Kidney (tissue), 14 donors: ENCODE measurements around the gene LSM5. TPM values are rescaled to one million over a fixed set of nuclear protein-coding genes. Genes with fewer than 3 reads are reported as not detected.
"Not testable (repeated sequence)": the region's sequence is repeated elsewhere in the genome, so short reads cannot be mapped to it uniquely, and the experiment has no call there.

Source experiments
- DNase-seq, 5 donors: peaks; one replicate each; pipeline ENCODE4 v3.0.0-alpha.2; 2013 to 2020
- FAIRE-seq: peaks from 2 replicates; lab custom pipeline; 2012; peaks lifted over from hg19 to GRCh38; lab: Jason Lieb, UNC
- H3K27ac ChIP-seq, 2 donors: one replicate each; pipeline ENCODE4 v1.7.0; 2013; ENCODE audit warnings: low read depth in 2 of 2, low read length in 2 of 2, inconsistent platforms in 1 of 2
- H3K27me3 ChIP-seq: one replicate; pipeline ENCODE4 v1.7.1; 2013; ENCODE audit warnings: low read length, inconsistent platforms; ENCODE audit not compliant: control insufficient read depth, insufficient read depth
- H3K36me3 ChIP-seq, 3 donors: one replicate each; pipeline versions ENCODE4 v1.7.0 to v1.7.1; 2013; ENCODE audit warnings: low read length in 3 of 3, control low read depth in 1 of 3, inconsistent platforms in 1 of 3; ENCODE audit not compliant: insufficient read depth in 3 of 3, control insufficient read depth in 2 of 3
- H3K4me1 ChIP-seq, 3 donors: one replicate each; pipeline versions ENCODE4 v1.7.0 to v1.7.1; 2013; ENCODE audit warnings: low read length in 3 of 3, inconsistent platforms in 1 of 3, low read depth in 1 of 3; ENCODE audit not compliant: control insufficient read depth in 2 of 3, insufficient read depth in 2 of 3
- H3K4me3 ChIP-seq, 3 donors: one replicate each; pipeline versions ENCODE4 v1.7.0 to v1.8.1; 2013; ENCODE audit warnings: low read length in 3 of 3, control low read depth in 1 of 3, inconsistent platforms in 1 of 3
- H3K9ac ChIP-seq, 3 donors: one replicate each; pipeline versions ENCODE4 v1.7.0 to v1.7.1; 2013; ENCODE audit warnings: low read length in 3 of 3, control low read depth in 1 of 3, inconsistent platforms in 1 of 3
- H3K9me3 ChIP-seq, 3 donors: one replicate each; pipeline versions ENCODE4 v1.7.0 to v1.7.1; 2013; ENCODE audit warnings: low read length in 3 of 3, control low read depth in 1 of 3, inconsistent platforms in 1 of 3; ENCODE audit not compliant: control insufficient read depth in 2 of 3, insufficient read depth in 1 of 3
- intact Hi-C: fragments of 100-400 bp; cut with DNase I; formaldehyde crosslinking; loops from one replicate; pipeline ENCODE4 v1.11.1; 2022
- polyA plus RNA-seq: library from polyadenylated mRNA; stranded (reverse); fragments of 350-450 nt; fragmentation: Illumina TruSeq; extraction: RNeasy Lipid Tissue Mini Kit (QIAGEN cat#74804); gene quantifications from one replicate; pipeline ENCODE4 v1.2.3, GENCODE V29; 2014; ENCODE audit warnings: low read depth, low replicate concordance; ENCODE audit not compliant: insufficient read depth
- total RNA-seq: library from RNA; stranded (reverse); fragmentation: NEBNext Ultra II Directional; extraction: Animal tissue kit (Norgen Biotek cat#: 25700); gene quantifications from one replicate; pipeline ENCODE4 v1.2.1, GENCODE V29; 2021
- TF ChIP-seq, protein P1 (sequence below): IDR thresholded peaks from 3 replicates; pipeline ENCODE4 v1.5.1; 2012; ENCODE audit warnings: mild to moderate bottlenecking, moderate library complexity, borderline replicate concordance; ENCODE audit not compliant: insufficient read depth; ENCODE audit errors: extremely low read depth
- donor health status: control.
- donor health status: control.
- donor health status: control.
- donor health status: control.
- donor health status: control.
- donor health status: DM: yes; HTN: yes; CAD: no.
- donor health status: Normal renal cell carcinoma (clear cell type).

LSM5 gene
- total and polyA plus RNA-seq, 2 donors from 2014 or later, result 35.6 to 69.4 TPM

DNA sequence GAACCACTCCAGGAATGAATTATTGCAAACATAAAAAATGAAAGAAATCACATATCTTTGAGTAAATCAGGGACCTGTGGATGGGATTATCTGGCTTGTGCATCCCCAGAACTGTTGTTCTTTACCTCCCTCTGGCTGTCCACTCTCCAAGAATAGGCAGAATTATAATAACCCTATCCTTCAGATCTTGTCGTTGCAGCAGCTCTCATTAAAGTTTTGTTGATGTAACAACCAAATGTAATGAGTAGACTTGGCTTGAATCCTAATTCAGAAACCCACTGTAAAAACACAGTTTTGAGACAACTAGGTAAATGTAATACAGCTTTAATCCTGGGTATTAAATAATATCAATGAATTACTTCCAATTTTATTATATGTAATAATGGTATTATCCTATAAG, 16.2 kb downstream of the LSM5 start:
- Histone ChIP-seq H3K4me3 (no peak overlapping the region), H3K36me3 (no peaks in the 10 kb centered on the region), H3K9ac (no peak overlapping the region), H3K9me3 (no peaks in the 10 kb centered on the region), H3K27ac (no peak overlapping the region), H3K4me1 (no peaks in the 10 kb centered on the region), H3K27me3 (no peaks in the 10 kb centered on the region)
- FAIRE-seq, result no peak
- intact Hi-C loops, result loop anchor here (10.0 kb wide), 1 partner anchor 729 kb away; no protein-coding TSS in a partner anchor
- no peak for DNase-seq
- TF ChIP-seq, protein P1, sequence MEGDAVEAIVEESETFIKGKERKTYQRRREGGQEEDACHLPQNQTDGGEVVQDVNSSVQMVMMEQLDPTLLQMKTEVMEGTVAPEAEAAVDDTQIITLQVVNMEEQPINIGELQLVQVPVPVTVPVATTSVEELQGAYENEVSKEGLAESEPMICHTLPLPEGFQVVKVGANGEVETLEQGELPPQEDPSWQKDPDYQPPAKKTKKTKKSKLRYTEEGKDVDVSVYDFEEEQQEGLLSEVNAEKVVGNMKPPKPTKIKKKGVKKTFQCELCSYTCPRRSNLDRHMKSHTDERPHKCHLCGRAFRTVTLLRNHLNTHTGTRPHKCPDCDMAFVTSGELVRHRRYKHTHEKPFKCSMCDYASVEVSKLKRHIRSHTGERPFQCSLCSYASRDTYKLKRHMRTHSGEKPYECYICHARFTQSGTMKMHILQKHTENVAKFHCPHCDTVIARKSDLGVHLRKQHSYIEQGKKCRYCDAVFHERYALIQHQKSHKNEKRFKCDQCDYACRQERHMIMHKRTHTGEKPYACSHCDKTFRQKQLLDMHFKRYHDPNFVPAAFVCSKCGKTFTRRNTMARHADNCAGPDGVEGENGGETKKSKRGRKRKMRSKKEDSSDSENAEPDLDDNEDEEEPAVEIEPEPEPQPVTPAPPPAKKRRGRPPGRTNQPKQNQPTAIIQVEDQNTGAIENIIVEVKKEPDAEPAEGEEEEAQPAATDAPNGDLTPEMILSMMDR, result no peak

DNA sequence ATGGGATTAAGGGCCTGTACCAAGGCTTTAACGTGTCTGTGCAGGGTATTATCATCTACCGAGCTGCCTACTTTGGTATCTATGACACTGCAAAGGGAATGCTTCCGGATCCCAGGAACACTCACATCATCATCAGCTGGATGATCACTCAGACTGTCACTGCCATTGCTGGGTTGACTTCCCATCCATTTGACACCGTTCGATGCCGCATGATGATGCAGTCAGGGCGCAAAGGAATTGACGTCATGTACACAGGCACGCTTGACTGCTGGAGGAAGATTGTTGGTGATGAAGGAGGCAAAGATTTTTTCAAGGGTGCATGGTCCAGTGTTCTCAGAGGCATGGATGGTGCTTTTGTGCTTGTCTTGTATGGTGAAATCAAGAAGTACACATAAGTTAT, 18.2 kb downstream of the LSM5 start:
- Histone ChIP-seq H3K27me3 (no peaks in the 10 kb centered on the region), H3K4me3 (no peak overlapping the region), H3K27ac (no peak overlapping the region), H3K4me1 (no peaks in the 10 kb centered on the region), H3K9ac (no peak overlapping the region), H3K36me3 (no peaks in the 10 kb centered on the region), H3K9me3 (no peaks in the 10 kb centered on the region)
- TF ChIP-seq, protein P1, result no peak
- FAIRE-seq, result no peak
- DNase-seq, result no peak
- intact Hi-C loops, result loop anchor here (10.0 kb wide), 1 partner anchor 727 kb away; no protein-coding TSS in a partner anchor

DNA sequence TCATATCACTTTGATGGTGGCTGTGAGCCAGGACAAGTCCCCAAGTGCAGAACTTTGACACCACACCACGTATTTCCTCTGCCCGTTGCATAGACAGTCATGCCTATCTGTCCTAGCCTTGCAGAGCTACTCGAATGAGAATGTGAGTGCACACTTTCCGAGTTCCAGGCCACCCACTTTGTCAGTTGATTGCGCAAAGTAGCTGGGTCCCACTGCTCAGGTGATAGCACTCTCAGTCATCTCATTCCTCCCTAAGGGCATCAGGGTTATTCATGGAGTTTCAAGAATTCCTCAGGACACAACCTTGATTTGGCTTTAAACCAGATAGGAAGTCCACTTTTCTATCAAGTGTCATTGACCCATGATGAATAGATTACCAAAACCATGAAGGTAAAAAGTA, 19.3 kb downstream of the LSM5 start:
- Histone ChIP-seq H3K27ac (no peak overlapping the region), H3K4me3 (no peak overlapping the region), H3K9me3 (no peaks in the 10 kb centered on the region), H3K4me1 (no peaks in the 10 kb centered on the region), H3K9ac (no peak overlapping the region), H3K27me3 (no peaks in the 10 kb centered on the region), H3K36me3 (no peaks in the 10 kb centered on the region)
- FAIRE-seq, result no peak
- intact Hi-C loops, result loop anchor here (10.0 kb wide), 1 partner anchor 726 kb away; no protein-coding TSS in a partner anchor
- TF ChIP-seq, protein P1, result no peak
- no peak for DNase-seq

DNA sequence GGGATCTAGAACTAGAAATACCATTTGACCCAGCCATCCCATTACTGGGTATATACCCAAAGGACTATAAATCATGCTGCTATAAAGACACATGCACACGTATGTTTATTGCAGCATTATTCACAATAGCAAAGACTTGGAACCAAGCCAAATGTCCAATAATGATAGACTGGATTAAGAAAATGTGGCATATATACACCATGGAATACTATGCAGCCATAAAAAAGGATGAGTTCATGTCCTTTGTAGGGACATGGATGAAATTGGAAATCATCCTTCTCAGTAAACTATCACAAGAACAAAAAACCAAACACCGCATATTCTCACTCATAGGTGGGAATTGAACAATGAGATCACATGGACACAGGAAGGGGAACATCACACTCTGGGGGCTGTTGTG, 20.2 kb downstream of the LSM5 start:
- intact Hi-C loops, result loop anchor here (10.0 kb wide), 1 partner anchor 725 kb away; no protein-coding TSS in a partner anchor

DNA sequence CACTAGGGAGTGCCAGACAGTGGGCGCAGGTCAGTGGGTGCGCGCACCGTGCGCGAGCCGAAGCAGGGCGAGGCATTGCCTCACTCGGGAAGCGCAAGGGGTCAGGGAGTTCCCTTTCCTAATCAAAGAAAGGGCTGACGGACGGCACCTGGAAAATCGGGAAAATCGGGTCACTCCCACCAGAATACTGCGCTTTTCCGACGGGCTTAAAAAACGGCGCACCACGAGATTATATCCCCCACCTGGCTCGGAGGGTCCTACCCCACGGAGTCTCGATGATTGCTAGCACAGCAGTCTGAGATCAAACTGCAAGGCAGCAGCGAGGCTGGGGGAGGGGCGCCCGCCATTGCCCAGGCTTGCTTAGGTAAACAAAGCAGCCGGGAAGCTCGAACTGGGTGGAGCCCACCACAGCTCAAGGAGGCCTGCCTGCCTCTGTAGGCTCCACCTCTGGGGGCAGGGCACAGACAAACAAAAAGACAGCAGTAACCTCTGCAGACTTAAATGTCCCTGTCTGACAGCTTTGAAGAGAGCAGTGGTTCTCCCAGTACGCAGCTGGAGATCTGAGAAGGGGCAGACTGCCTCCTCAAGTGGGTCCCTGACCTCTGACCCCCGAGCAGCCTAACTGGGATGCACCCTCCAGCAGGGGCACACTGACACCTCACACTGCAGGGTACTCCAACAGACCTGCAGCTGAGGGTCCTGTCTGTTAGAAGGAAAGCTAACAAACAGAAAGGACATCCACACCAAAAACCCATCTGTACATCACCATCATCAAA, 25.4 kb downstream of the LSM5 start:
- H3K9ac ChIP-seq, DNase-seq, H3K4me3 ChIP-seq, H3K4me1 ChIP-seq, H3K9me3 ChIP-seq, H3K36me3 ChIP-seq, FAIRE-seq, intact Hi-C loops, H3K27me3 ChIP-seq, H3K27ac ChIP-seq: not testable (repeated sequence)

More for the DNA sequence above, 20.2 kb downstream of the LSM5 start:
- not testable (repeated sequence) for H3K9me3 ChIP-seq, H3K4me1 ChIP-seq, H3K9ac ChIP-seq, FAIRE-seq, DNase-seq, H3K27me3 ChIP-seq, H3K4me3 ChIP-seq, H3K27ac ChIP-seq, H3K36me3 ChIP-seq
